Skeletal muscle tissue (tissue), 4 donors: Measurements from ENCODE around the gene RPL12. TPM values are rescaled to one million over a fixed set of nuclear protein-coding genes. Genes with fewer than 3 reads are reported as not detected.
"Not testable (repeated sequence)": the region's sequence is repeated elsewhere in the genome, so short reads cannot be mapped to it uniquely, and the experiment has no call there.

Experiments used
- H3K27ac ChIP-seq: one replicate; pipeline ENCODE4 v1.7.0; 2013; ENCODE audit warnings: mild to moderate bottlenecking, low read depth, low read length, inconsistent platforms
- H3K27me3 ChIP-seq, 3 donors: one replicate each; pipeline ENCODE4 v1.7.0; 2013; ENCODE audit warnings: low read length in 3 of 3; ENCODE audit not compliant: control insufficient read depth in 3 of 3, insufficient read depth in 3 of 3
- H3K36me3 ChIP-seq, 3 donors: one replicate each; pipeline ENCODE4 v1.7.0; 2013; ENCODE audit warnings: low read length in 3 of 3; ENCODE audit not compliant: control insufficient read depth in 3 of 3, insufficient read depth in 3 of 3
- H3K4me1 ChIP-seq, 3 donors: one replicate each; pipeline ENCODE4 v1.7.0; 2013; ENCODE audit warnings: low read length in 3 of 3, mild to moderate bottlenecking in 3 of 3; ENCODE audit not compliant: control insufficient read depth in 3 of 3, insufficient read depth in 3 of 3
- H3K4me3 ChIP-seq, 3 donors: one replicate each; pipeline ENCODE4 v1.7.0; 2013; ENCODE audit warnings: low read length in 3 of 3
- H3K9ac ChIP-seq, 3 donors: one replicate each; pipeline ENCODE4 v1.7.0; 2013; ENCODE audit warnings: low read length in 3 of 3, mild to moderate bottlenecking in 3 of 3, moderate library complexity in 2 of 3, low read depth in 1 of 3
- H3K9me3 ChIP-seq, 3 donors: one replicate each; pipeline ENCODE4 v1.7.0; 2013; ENCODE audit warnings: low read length in 3 of 3; ENCODE audit not compliant: control insufficient read depth in 3 of 3
- total RNA-seq: library from RNA; depleted of rRNA; stranded (reverse); fragments of >200 nt; gene quantifications from one replicate; pipeline ENCODE4 v1.2.3, GENCODE V29; 2014
- donor health status: Osteomylitis.

The RPL12 gene
- total RNA-seq, 1 donor from 2014 or later = 1,305 TPM

GRCh38 chr9:127473501-127473900 lies 22.3 kb upstream of the RPL12 start:
- Histone ChIP-seq H3K4me1 (no peaks in the 10 kb centered on the region), H3K4me3 (no peak overlapping the region), H3K9me3 (no peaks in the 10 kb centered on the region), H3K36me3 (peaks cover 18 to 41% (median 39%) of the 10 kb centered on the region in 3 donors), H3K27me3 (no peaks in the 10 kb centered on the region), H3K9ac (no peak overlapping the region), H3K27ac (no peak overlapping the region)

GRCh38 chr9:127470662-127471061 lies 19.5 kb upstream of the RPL12 start:
- no peaks in the 10 kb centered on the region for H3K4me1 ChIP-seq
- H3K36me3 ChIP-seq = peaks cover 31 to 48% (median 40%) of the 10 kb centered on the region in 3 donors
- H3K27ac ChIP-seq = no peak overlapping the region

GRCh38 chr9:127467621-127468020 lies 16.4 kb upstream of the RPL12 start:
- no peak overlapping the region for H3K4me3 ChIP-seq
- H3K27me3 ChIP-seq = no peaks in the 10 kb centered on the region
- H3K9ac ChIP-seq = no peak overlapping the region
- H3K4me1 ChIP-seq = peaks cover 0 to 7% (median 0%) of the 10 kb centered on the region in 3 donors
- H3K36me3 ChIP-seq = peaks cover 33 to 46% (median 44%) of the 10 kb centered on the region in 3 donors
- H3K27ac ChIP-seq = no peak overlapping the region
- no peaks in the 10 kb centered on the region for H3K9me3 ChIP-seq

More at GRCh38 chr9:127470662-127471061, 19.5 kb upstream of the RPL12 start:
- no peaks in the 10 kb centered on the region for H3K9me3 ChIP-seq
- no peak overlapping the region for H3K9ac ChIP-seq
- H3K4me3 ChIP-seq = no peak overlapping the region
- H3K27me3 ChIP-seq = no peaks in the 10 kb centered on the region

- H3K36me3 ChIP-seq = peaks cover 44 to 57% (median 55%) of the 10 kb centered on the region in 3 donors
These were observed 15.3 kb upstream of the RPL12 start for GRCh38 chr9:127466407-127466917.

GRCh38 chr9:127463911-127464310 lies 12.7 kb upstream of the RPL12 start:
- no peak overlapping the region for H3K27ac ChIP-seq
- H3K27me3 ChIP-seq = no peaks in the 10 kb centered on the region
- peaks cover 0 to 7% (median 0%) of the 10 kb centered on the region in 3 donors for H3K4me1 ChIP-seq
- H3K36me3 ChIP-seq = peaks cover 54 to 75% (median 67%) of the 10 kb centered on the region in 3 donors
- H3K9me3 ChIP-seq = no peaks in the 10 kb centered on the region
- peak overlapping the region in 1 of 3 donors; percentile 16 for H3K9ac ChIP-seq
- no peak overlapping the region for H3K4me3 ChIP-seq

More at GRCh38 chr9:127466407-127466917, 15.3 kb upstream of the RPL12 start:
- H3K9ac ChIP-seq, H3K4me3 ChIP-seq, H3K4me1 ChIP-seq, H3K27me3 ChIP-seq, H3K9me3 ChIP-seq, H3K27ac ChIP-seq: not testable (repeated sequence)

- peaks cover 54 to 76% (median 66%) of the 10 kb centered on the region in 3 donors for H3K36me3 ChIP-seq
- H3K4me3 ChIP-seq = no peak overlapping the region
- H3K4me1 ChIP-seq = peaks cover 0 to 7% (median 0%) of the 10 kb centered on the region in 3 donors
- H3K27me3 ChIP-seq = no peaks in the 10 kb centered on the region
- no peak overlapping the region for H3K9ac ChIP-seq
- H3K9me3 ChIP-seq = no peaks in the 10 kb centered on the region
- no peak overlapping the region for H3K27ac ChIP-seq
These were observed 12.2 kb upstream of the RPL12 start for GRCh38 chr9:127463382-127463781.

GRCh38 chr9:127458921-127459320 lies 7.7 kb upstream of the RPL12 start:
- peaks cover 2 to 12% (median 9%) of the 10 kb centered on the region in 3 donors for H3K4me1 ChIP-seq
- H3K36me3 ChIP-seq = peaks cover 44 to 71% (median 64%) of the 10 kb centered on the region in 3 donors
- no peak overlapping the region for H3K4me3 ChIP-seq

GRCh38 chr9:127457191-127457878 lies 6.1 kb upstream of the RPL12 start:
- H3K36me3 ChIP-seq = peaks cover 34 to 59% (median 52%) of the 10 kb centered on the region in 3 donors
- no peaks in the 10 kb centered on the region for H3K27me3 ChIP-seq
- H3K27ac ChIP-seq = no peak overlapping the region
- no peak overlapping the region for H3K9ac ChIP-seq
- H3K4me3 ChIP-seq = no peak overlapping the region
- no peaks in the 10 kb centered on the region for H3K9me3 ChIP-seq
- peaks cover 9 to 16% (median 12%) of the 10 kb centered on the region in 3 donors for H3K4me1 ChIP-seq

More at GRCh38 chr9:127458921-127459320, 7.7 kb upstream of the RPL12 start:
- Histone ChIP-seq H3K27me3 (no peaks in the 10 kb centered on the region), H3K9me3 (no peaks in the 10 kb centered on the region), H3K27ac (no peak overlapping the region), H3K9ac (no peak overlapping the region)

- H3K4me3 ChIP-seq = no peak overlapping the region
- peaks cover 20 to 43% (median 37%) of the 10 kb centered on the region in 3 donors for H3K36me3 ChIP-seq
- H3K27ac ChIP-seq = no peak overlapping the region
These were observed 4.3 kb upstream of the RPL12 start for GRCh38 chr9:127455324-127455992.

GRCh38 chr9:127452691-127453090 lies 1.5 kb upstream of the RPL12 start:
- peak overlapping the region in 2 of 3 donors; percentile 25 to 93 for H3K9ac ChIP-seq
- peak overlapping the region; percentile 94 to 96 (median 95) for H3K4me3 ChIP-seq
- peaks cover 37 to 44% (median 40%) of the 10 kb centered on the region in 3 donors for H3K36me3 ChIP-seq
- peaks cover 31 to 46% (median 35%) of the 10 kb centered on the region in 3 donors for H3K4me1 ChIP-seq
- H3K27ac ChIP-seq = peak overlapping the region; percentile 91
- no peaks in the 10 kb centered on the region for H3K9me3 ChIP-seq
- H3K27me3 ChIP-seq = no peaks in the 10 kb centered on the region

More at GRCh38 chr9:127455324-127455992, 4.3 kb upstream of the RPL12 start:
- Histone ChIP-seq H3K27me3 (no peaks in the 10 kb centered on the region), H3K9me3 (no peaks in the 10 kb centered on the region), H3K9ac (no peak overlapping the region), H3K4me1 (peaks cover 16 to 24% (median 19%) of the 10 kb centered on the region in 3 donors)
